Parathyroid adenoma (tissue), 2 donors: ENCODE results near the gene CIB1.

Experiments used
- H2AFZ ChIP-seq: fragments of 300-600 bp; sonication (generic); one replicate; pipeline ENCODE4 v1.7.0; 2017; ENCODE audit warnings: antibody characterized with exemption, mild to moderate bottlenecking
- H3K27ac ChIP-seq: fragments of 300-600 bp; sonication (generic); one replicate; pipeline ENCODE4 v1.7.0; 2017
- H3K27me3 ChIP-seq: fragments of 300-600 bp; sonication (generic); one replicate; pipeline ENCODE4 v1.7.0; 2017; ENCODE audit warnings: low read length; ENCODE audit not compliant: control insufficient read depth, insufficient read depth
- H3K36me3 ChIP-seq: fragments of 300-600 bp; sonication (generic); one replicate; pipeline ENCODE4 v1.7.0; 2017; ENCODE audit warnings: low read length; ENCODE audit not compliant: control insufficient read depth, insufficient read depth
- H3K4me1 ChIP-seq: fragments of 300-600 bp; sonication (generic); one replicate; pipeline ENCODE4 v1.7.0; 2017; ENCODE audit warnings: control low read depth
- H3K4me2 ChIP-seq: fragments of 300-600 bp; sonication (generic); one replicate; pipeline ENCODE4 v1.7.0; 2017; ENCODE audit warnings: low read length
- H3K4me3 ChIP-seq: fragments of 300-600 bp; sonication (generic); one replicate; pipeline ENCODE4 v1.7.0; 2017; ENCODE audit warnings: low read depth, low read length
- H3K79me2 ChIP-seq: fragments of 300-600 bp; sonication (generic); one replicate; pipeline ENCODE4 v1.7.0; 2017; ENCODE audit warnings: control low read depth
- H3K9ac ChIP-seq: fragments of 300-600 bp; sonication (generic); one replicate; pipeline ENCODE4 v1.7.0; 2017; ENCODE audit warnings: mild to moderate bottlenecking
- H3K9me3 ChIP-seq: fragments of 300-600 bp; sonication (generic); one replicate; pipeline ENCODE4 v1.7.0; 2017; ENCODE audit warnings: low read length; ENCODE audit not compliant: control insufficient read depth
- CTCF ChIP-seq: fragments of 300-600 bp; sonication (generic); IDR thresholded peaks from one replicate; pipeline ENCODE4 v1.7.0; 2017; ENCODE audit warnings: antibody characterized with exemption, mild to moderate bottlenecking
- donor health status: primary hyperparathyroidism.

CIB1 gene

GRCh38 chr15:90228960-90229359 lies 4.8 kb downstream of the CIB1 start:
- H2AFZ ChIP-seq: no peak overlapping the region
- no peaks in the 10 kb centered on the region for H3K27me3 ChIP-seq
- peaks cover 9% of the 10 kb centered on the region for H3K4me1 ChIP-seq
- H3K27ac ChIP-seq: no peak overlapping the region
- no peaks in the 10 kb centered on the region for H3K79me2 ChIP-seq
- TF ChIP-seq CTCF: no peak
- no peaks in the 10 kb centered on the region for H3K36me3 ChIP-seq
- H3K9me3 ChIP-seq: no peaks in the 10 kb centered on the region
- no peak overlapping the region for H3K4me3 ChIP-seq
- H3K9ac ChIP-seq: no peak overlapping the region
- H3K4me2 ChIP-seq: no peak overlapping the region

- TF ChIP-seq CTCF: no peak
- Histone ChIP-seq H3K4me1 (peaks cover 9% of the 10 kb centered on the region), H3K9ac (no peak overlapping the region), H3K4me2 (no peak overlapping the region), H3K4me3 (no peak overlapping the region), H3K27ac (no peak overlapping the region), H3K27me3 (no peaks in the 10 kb centered on the region), H3K9me3 (no peaks in the 10 kb centered on the region), H3K36me3 (no peaks in the 10 kb centered on the region), H2AFZ (no peak overlapping the region), H3K79me2 (no peaks in the 10 kb centered on the region)
These were observed 5.6 kb downstream of the CIB1 start for GRCh38 chr15:90227816-90228772.

GRCh38 chr15:90227336-90227735 lies 6.4 kb downstream of the CIB1 start:
- Histone ChIP-seq H3K4me2 (no peak overlapping the region), H3K79me2 (no peaks in the 10 kb centered on the region), H3K9ac (no peak overlapping the region), H3K27ac (no peak overlapping the region), H3K4me3 (no peak overlapping the region), H2AFZ (no peak overlapping the region), H3K9me3 (no peaks in the 10 kb centered on the region), H3K36me3 (no peaks in the 10 kb centered on the region), H3K4me1 (peaks cover 9% of the 10 kb centered on the region), H3K27me3 (no peaks in the 10 kb centered on the region)
- TF ChIP-seq CTCF: no peak

GRCh38 chr15:90225504-90226234 lies 8.1 kb downstream of the CIB1 start:
- H3K4me2 ChIP-seq: no peak overlapping the region
- no peak overlapping the region for H3K27ac ChIP-seq
- H3K9ac ChIP-seq: no peak overlapping the region
- no peaks in the 10 kb centered on the region for H3K79me2 ChIP-seq
- H3K4me1 ChIP-seq: peaks cover 15% of the 10 kb centered on the region
- H3K4me3 ChIP-seq: no peak overlapping the region
- no peak overlapping the region for H2AFZ ChIP-seq
- no peak for TF ChIP-seq CTCF
- H3K9me3 ChIP-seq: no peaks in the 10 kb centered on the region
- H3K36me3 ChIP-seq: no peaks in the 10 kb centered on the region
- H3K27me3 ChIP-seq: no peaks in the 10 kb centered on the region
